HG02852 (cell line): ENCODE results near the gene PNPLA2.

Experiments
- ATAC-seq: cut with Tn5 transposase; IDR thresholded peaks from one replicate; pipeline ENCODE4 v1.9.1; 2021; ENCODE audit warnings: mild to moderate bottlenecking, moderate library complexity; ENCODE audit not compliant: unreplicated experiment

The PNPLA2 gene

GRCh38 chr11:843086-843734 is 24.5 kb downstream of the PNPLA2 start:
- ATAC-seq: peak; percentile 4

- ATAC-seq: no peak
These were observed 25.3 kb downstream of the PNPLA2 start for GRCh38 chr11:843818-844692.

GRCh38 chr11:844693-845644 is 26.3 kb downstream of the PNPLA2 start:
- no peak for ATAC-seq

- no peak for ATAC-seq
These were observed 27.3 kb downstream of the PNPLA2 start for GRCh38 chr11:845872-846495.

- no peak for ATAC-seq
These were observed 27.9 kb downstream of the PNPLA2 start for GRCh38 chr11:846496-847098.

- no peak for ATAC-seq
These were observed 29.2 kb downstream of the PNPLA2 start for GRCh38 chr11:847876-848275.

- ATAC-seq: no peak
These were observed 29.7 kb downstream of the PNPLA2 start for GRCh38 chr11:848380-848931.

- no peak for ATAC-seq
These were observed 30.6 kb downstream of the PNPLA2 start for GRCh38 chr11:849104-849824.

- ATAC-seq: no peak
These were observed 31.4 kb downstream of the PNPLA2 start for GRCh38 chr11:849951-850774.

GRCh38 chr11:850775-851763 is 32.4 kb downstream of the PNPLA2 start:
- ATAC-seq: no peak

GRCh38 chr11:852762-853161 is 34.0 kb downstream of the PNPLA2 start:
- ATAC-seq: no peak

GRCh38 chr11:853682-854448 is 35.2 kb downstream of the PNPLA2 start:
- ATAC-seq: no peak

GRCh38 chr11:854601-855329 is 36.1 kb downstream of the PNPLA2 start:
- ATAC-seq: no peak

GRCh38 chr11:855330-855674 is 36.6 kb downstream of the PNPLA2 start:
- ATAC-seq: no peak

- no peak for ATAC-seq
These were observed 37.1 kb downstream of the PNPLA2 start for GRCh38 chr11:855796-856195.

- no peak for ATAC-seq
These were observed 37.7 kb downstream of the PNPLA2 start for GRCh38 chr11:856397-856796.
